ENCODE results near the gene PARD3B. TPM values are rescaled to one million over a fixed set of nuclear protein-coding genes. Genes with fewer than 3 reads are reported as not detected.

Gene PARD3B
- total RNA-seq, 1 experiment from 2014 or later: 5.1 TPM

- Histone ChIP-seq H3K27me3 (no peaks in the 10 kb centered on the region), H3K4me3 (no peak overlapping the region), H3K4me1 (peaks cover 4% of the 10 kb centered on the region; the same call in 1 of the 2 replicates), H3K27ac (no peak overlapping the region), H3K36me3 (no peaks in the 10 kb centered on the region), H3K9me3 (replicated peaks) (no peaks in the 10 kb centered on the region)
- no peak for DNase-seq
Observed at GRCh38 chr2:205161156-205161839, 616.0 kb downstream of the PARD3B start.

- no peak for DNase-seq
Observed at GRCh38 chr2:205166745-205167144, 621.5 kb downstream of the PARD3B start.

GRCh38 chr2:205169012-205169411 is 623.7 kb downstream of the PARD3B start:
- Histone ChIP-seq H3K27ac (no peak overlapping the region), H3K4me3 (no peak overlapping the region), H3K4me1 (no peaks in the 10 kb centered on the region), H3K36me3 (no peaks in the 10 kb centered on the region; the same call in 1 of the 2 replicates), H3K27me3 (no peaks in the 10 kb centered on the region), H3K9me3 (replicated peaks) (no peaks in the 10 kb centered on the region; the same call in 1 of the 2 replicates)
- DNase-seq: no peak

More at GRCh38 chr2:205166745-205167144, 621.5 kb downstream of the PARD3B start:
- H3K4me1 ChIP-seq: peaks cover 4% of the 10 kb centered on the region; the same call in 1 of the 2 replicates
- H3K9me3 ChIP-seq (replicated peaks): no peaks in the 10 kb centered on the region; the same call in 1 of the 2 replicates
- H3K4me3 ChIP-seq: no peak overlapping the region
- H3K27ac ChIP-seq: no peak overlapping the region
- no peaks in the 10 kb centered on the region for H3K27me3 ChIP-seq
- H3K36me3 ChIP-seq: no peaks in the 10 kb centered on the region

- Histone ChIP-seq H3K4me3 (no peak overlapping the region), H3K36me3 (no peaks in the 10 kb centered on the region; the same call in 1 of the 2 replicates), H3K9me3 (replicated peaks) (no peaks in the 10 kb centered on the region; the same call in 1 of the 2 replicates), H3K4me1 (no peaks in the 10 kb centered on the region), H3K27ac (no peak overlapping the region), H3K27me3 (no peaks in the 10 kb centered on the region)
- DNase-seq: no peak
Observed at GRCh38 chr2:205169464-205169863, 624.2 kb downstream of the PARD3B start.

- Histone ChIP-seq H3K4me3 (no peak overlapping the region), H3K36me3 (no peaks in the 10 kb centered on the region; the same call in 1 of the 2 replicates), H3K27ac (no peak overlapping the region), H3K9me3 (replicated peaks) (no peaks in the 10 kb centered on the region; the same call in 1 of the 2 replicates), H3K4me1 (no peaks in the 10 kb centered on the region), H3K27me3 (no peaks in the 10 kb centered on the region)
- DNase-seq: peak in 1 of 2 experiments; percentile 20
Observed at GRCh38 chr2:205170399-205170798, 625.1 kb downstream of the PARD3B start.

- H3K9me3 ChIP-seq (replicated peaks): no peaks in the 10 kb centered on the region; the same call in 1 of the 2 replicates
- H3K27ac ChIP-seq: no peak overlapping the region
- H3K27me3 ChIP-seq: no peaks in the 10 kb centered on the region
- H3K36me3 ChIP-seq: no peaks in the 10 kb centered on the region; the same call in 1 of the 2 replicates
- no peaks in the 10 kb centered on the region for H3K4me1 ChIP-seq
- no peak overlapping the region for H3K4me3 ChIP-seq
- no peak for DNase-seq
Observed at GRCh38 chr2:205171261-205171940, 626.1 kb downstream of the PARD3B start.

GRCh38 chr2:205175831-205176230 is 630.6 kb downstream of the PARD3B start:
- Histone ChIP-seq H3K4me3 (no peak overlapping the region), H3K4me1 (no peaks in the 10 kb centered on the region), H3K9me3 (replicated peaks) (no peaks in the 10 kb centered on the region), H3K27ac (no peak overlapping the region), H3K36me3 (no peaks in the 10 kb centered on the region; the same call in 1 of the 2 replicates), H3K27me3 (no peaks in the 10 kb centered on the region)
- no peak for DNase-seq

- Histone ChIP-seq H3K36me3 (no peaks in the 10 kb centered on the region; the same call in 1 of the 2 replicates), H3K9me3 (replicated peaks) (no peaks in the 10 kb centered on the region), H3K4me1 (no peaks in the 10 kb centered on the region), H3K27ac (no peak overlapping the region), H3K27me3 (no peaks in the 10 kb centered on the region), H3K4me3 (no peak overlapping the region)
- DNase-seq: no peak
Observed at GRCh38 chr2:205176546-205176945, 631.3 kb downstream of the PARD3B start.

GRCh38 chr2:205177546-205177945 is 632.3 kb downstream of the PARD3B start:
- no peak overlapping the region for H3K27ac ChIP-seq
- H3K4me1 ChIP-seq: no peaks in the 10 kb centered on the region
- H3K9me3 ChIP-seq (replicated peaks): no peaks in the 10 kb centered on the region
- H3K36me3 ChIP-seq: no peaks in the 10 kb centered on the region; the same call in 1 of the 2 replicates
- DNase-seq: peak in 1 of 2 experiments; percentile 7
- H3K27me3 ChIP-seq: no peaks in the 10 kb centered on the region
- H3K4me3 ChIP-seq: no peak overlapping the region

GRCh38 chr2:205180730-205181129 is 635.5 kb downstream of the PARD3B start:
- H3K27ac ChIP-seq: no peak overlapping the region
- H3K4me1 ChIP-seq: no peaks in the 10 kb centered on the region
- no peaks in the 10 kb centered on the region for H3K27me3 ChIP-seq
- no peaks in the 10 kb centered on the region for H3K9me3 ChIP-seq (replicated peaks)
- no peaks in the 10 kb centered on the region for H3K36me3 ChIP-seq
- no peak overlapping the region for H3K4me3 ChIP-seq
- no peak for DNase-seq

GRCh38 chr2:205187731-205188130 is 642.5 kb downstream of the PARD3B start:
- DNase-seq: no peak
- no peaks in the 10 kb centered on the region for H3K36me3 ChIP-seq
- H3K27me3 ChIP-seq: no peaks in the 10 kb centered on the region
- H3K4me3 ChIP-seq: no peak overlapping the region
- no peak overlapping the region for H3K27ac ChIP-seq
- H3K9me3 ChIP-seq (replicated peaks): no peaks in the 10 kb centered on the region
- H3K4me1 ChIP-seq: no peaks in the 10 kb centered on the region

GRCh38 chr2:205188239-205189138 is 643.2 kb downstream of the PARD3B start:
- DNase-seq: peak in 1 of 2 experiments; percentile 48
- Histone ChIP-seq H3K27me3 (no peaks in the 10 kb centered on the region), H3K9me3 (replicated peaks) (no peaks in the 10 kb centered on the region), H3K4me3 (no peak overlapping the region), H3K27ac (no peak overlapping the region), H3K36me3 (no peaks in the 10 kb centered on the region), H3K4me1 (no peaks in the 10 kb centered on the region)

- no peak for DNase-seq
- no peak overlapping the region for H3K4me3 ChIP-seq
- no peaks in the 10 kb centered on the region for H3K9me3 ChIP-seq (replicated peaks)
- no peaks in the 10 kb centered on the region for H3K27me3 ChIP-seq
- H3K36me3 ChIP-seq: no peaks in the 10 kb centered on the region
- no peak overlapping the region for H3K27ac ChIP-seq
- H3K4me1 ChIP-seq: no peaks in the 10 kb centered on the region
Observed at GRCh38 chr2:205189301-205189700, 644.0 kb downstream of the PARD3B start.

GRCh38 chr2:205190528-205190927 is 645.3 kb downstream of the PARD3B start:
- Histone ChIP-seq H3K27me3 (no peaks in the 10 kb centered on the region), H3K27ac (no peak overlapping the region), H3K36me3 (no peaks in the 10 kb centered on the region), H3K4me1 (no peaks in the 10 kb centered on the region), H3K9me3 (replicated peaks) (no peaks in the 10 kb centered on the region), H3K4me3 (no peak overlapping the region)
- DNase-seq: no peak
